HG02588 (cell line): Measurements from ENCODE around the gene RFTN1.

Experiments
- ATAC-seq: cut with Tn5 transposase; IDR thresholded peaks from one replicate; pipeline ENCODE4 v1.9.1; 2021; ENCODE audit warnings: mild to moderate bottlenecking, moderate library complexity; ENCODE audit not compliant: unreplicated experiment

RFTN1 gene

DNA sequence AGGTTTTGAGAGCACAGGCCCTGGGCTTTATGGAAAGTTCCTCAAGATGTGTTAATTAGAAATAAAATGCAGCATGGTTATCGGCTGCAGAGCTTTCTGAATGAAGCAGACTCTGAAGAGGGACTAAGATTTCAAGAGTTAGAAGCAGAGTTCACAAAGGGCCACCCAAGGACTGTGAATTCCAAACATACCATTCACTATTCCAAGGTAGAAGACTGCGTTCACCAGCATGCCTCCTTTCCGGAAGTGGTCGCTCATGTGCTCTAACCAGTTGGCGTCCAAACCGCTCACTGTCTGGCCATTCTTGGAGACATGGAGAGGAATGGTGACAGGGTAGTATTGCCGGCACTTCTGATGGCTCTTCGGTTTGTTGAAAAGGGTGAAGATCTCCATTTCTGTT lies 143.6 kb downstream of the RFTN1 start:
- no peak for ATAC-seq

DNA sequence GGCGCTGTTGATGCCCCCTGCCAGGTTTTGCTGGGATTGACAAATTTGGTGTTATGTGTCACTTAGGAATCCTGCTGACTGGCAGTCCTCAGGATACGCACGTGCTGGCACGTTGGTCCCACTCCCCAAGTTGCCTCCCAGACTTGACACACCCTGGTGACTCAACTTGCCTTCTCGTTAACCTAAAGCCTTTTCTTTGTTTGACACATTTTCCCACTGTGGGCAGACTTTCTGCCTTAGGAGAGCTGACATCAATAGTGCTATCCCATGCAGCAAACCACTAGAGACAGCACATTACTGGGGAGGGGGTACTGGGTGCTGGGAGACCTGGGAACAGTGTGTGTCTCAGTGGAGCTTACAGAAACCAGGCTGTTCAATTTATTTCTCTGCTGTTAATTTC lies 144.2 kb downstream of the RFTN1 start:
- ATAC-seq, result no peak

DNA sequence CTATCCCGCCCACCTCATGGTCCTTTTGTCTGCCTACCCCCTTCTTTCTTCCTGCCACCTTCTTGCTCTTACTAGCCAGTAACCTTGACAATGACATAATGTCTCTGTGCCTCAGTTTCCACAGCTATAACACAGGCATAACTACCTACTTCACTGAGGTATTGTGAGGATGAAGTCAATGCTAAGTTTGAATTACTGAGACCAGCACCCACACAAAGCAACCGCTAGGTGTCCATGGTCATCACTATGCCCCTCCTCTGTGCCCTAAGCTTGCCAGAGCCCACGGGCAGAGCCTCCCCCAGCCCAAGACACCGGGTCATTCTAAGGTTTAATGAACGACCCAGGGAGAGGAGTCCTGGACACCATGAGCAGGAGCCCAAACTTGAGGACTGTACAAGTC lies 146.9 kb downstream of the RFTN1 start:
- no peak for ATAC-seq

DNA sequence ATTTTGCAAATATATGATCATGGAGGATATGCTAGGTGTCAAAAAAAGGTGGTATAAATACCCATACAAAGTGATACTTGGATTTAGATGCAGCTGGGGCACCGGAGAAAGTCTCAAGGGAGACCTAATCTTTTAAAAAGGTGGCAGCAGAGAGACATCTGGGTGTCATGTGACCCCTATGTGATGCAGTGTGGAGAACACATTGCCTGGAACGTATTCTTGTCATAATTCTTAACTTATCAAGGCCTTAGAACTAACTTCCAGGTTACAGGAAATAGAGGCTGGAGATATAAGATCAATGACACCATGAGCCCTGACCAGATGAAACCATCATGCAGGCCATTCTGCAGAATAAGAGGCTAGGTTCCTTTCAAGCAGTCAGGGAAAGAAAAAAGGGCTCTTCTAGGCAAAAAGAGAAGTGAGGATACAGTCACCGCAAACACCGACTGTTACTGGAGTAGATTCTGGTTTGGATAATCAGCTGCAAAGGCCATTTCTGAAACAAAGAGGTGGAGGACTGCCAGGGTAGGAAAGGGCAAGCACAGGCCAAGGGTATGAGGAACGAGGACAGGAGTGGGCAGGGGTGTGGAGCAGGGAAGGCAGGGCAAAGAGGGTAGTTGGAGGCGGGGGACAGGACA lies 147.9 kb downstream of the RFTN1 start:
- no peak for ATAC-seq

DNA sequence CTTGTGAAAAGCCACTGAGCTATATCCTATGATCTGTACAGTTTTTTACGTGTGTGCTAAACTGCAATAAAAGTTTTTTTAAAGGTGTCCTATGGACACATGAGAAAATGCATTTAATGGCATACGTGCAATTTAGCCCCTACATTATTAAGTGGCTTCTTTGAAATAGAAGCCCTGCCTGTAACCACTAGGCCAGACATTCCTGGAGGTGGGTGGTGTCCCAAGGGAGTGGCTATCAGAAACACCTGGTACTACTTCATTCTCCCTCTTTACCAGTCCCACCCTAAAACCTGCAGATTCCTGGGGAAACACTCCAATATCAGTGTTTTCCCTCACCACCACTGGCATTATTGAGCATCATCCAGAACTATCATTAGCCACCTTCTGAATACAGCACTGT lies 148.5 kb downstream of the RFTN1 start:
- no peak for ATAC-seq

DNA sequence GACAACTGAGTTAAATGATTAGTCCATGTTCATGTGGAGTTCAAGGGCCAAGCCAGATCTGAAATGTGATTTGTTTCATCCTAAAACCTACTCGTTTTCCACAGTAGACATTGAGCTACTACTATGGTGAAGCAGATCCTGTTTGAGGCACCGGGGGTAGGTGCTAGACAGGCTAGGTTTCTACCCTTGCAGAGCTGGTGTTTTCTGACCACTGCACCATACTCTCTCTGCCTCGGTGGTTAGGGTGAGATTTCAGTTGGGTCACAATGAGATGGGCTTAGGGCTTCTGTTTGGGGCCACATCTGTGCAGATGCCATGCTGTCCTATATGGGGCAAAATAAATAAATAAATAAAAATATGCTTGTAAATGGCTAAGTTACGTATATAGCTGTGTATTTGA lies 149.2 kb downstream of the RFTN1 start:
- ATAC-seq, result no peak

DNA sequence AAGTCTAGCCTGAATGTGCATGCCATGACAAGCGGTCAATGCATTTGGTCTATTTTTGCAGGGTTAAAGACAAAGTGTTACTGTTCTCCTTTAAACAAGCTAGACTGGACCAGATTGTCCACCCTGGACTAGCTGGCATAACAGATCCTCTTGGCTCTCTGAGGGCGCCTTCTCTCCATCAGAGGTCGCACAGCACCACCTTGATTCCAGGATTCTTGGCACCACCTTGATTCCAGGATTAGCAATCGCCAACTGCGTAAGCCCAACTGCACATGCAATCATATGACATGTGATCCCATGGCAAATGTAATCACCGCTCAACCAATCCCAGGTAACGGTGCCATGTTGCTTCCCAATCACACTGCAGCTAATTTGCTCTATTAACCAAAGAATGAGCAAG lies 149.9 kb downstream of the RFTN1 start:
- ATAC-seq, result no peak

DNA sequence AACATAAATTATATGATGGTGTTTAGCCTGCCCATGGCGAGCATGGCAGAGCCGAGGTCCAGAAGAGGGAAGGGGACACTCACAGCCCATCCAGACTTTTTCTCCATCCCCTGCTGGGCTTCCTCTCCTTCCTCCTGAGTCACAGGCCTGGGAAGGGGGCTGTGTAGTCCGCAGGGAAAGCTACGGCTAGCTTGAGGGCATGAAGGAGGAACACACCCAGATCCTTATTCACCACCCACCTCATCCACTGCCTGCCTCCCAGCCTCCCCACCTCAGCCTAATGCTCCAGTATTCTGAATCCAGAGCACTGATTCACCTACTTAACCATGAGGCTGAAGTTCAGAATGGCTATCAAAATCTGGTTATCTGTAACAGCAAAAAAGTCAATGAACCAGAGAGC lies 150.7 kb downstream of the RFTN1 start:
- ATAC-seq, result no peak

DNA sequence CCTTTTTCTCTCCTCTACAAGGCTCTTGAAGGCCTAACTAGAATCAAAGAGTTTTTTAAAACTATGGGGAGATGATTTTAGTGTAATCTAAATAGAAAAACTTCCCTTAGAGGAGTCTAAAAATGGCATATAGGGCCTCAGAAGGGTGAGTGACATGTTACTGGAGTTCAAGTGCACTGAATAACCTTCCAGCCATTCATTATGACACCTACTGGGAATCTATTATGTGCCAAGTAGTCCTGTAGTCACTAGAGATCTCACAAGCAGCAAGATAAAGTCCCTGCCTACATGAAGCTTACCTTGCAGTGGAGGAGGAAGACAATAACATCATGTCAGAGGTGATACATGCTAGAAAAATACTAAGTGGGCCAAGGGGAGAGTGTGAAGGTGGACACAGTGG lies 152.4 kb downstream of the RFTN1 start:
- ATAC-seq, result no peak

DNA sequence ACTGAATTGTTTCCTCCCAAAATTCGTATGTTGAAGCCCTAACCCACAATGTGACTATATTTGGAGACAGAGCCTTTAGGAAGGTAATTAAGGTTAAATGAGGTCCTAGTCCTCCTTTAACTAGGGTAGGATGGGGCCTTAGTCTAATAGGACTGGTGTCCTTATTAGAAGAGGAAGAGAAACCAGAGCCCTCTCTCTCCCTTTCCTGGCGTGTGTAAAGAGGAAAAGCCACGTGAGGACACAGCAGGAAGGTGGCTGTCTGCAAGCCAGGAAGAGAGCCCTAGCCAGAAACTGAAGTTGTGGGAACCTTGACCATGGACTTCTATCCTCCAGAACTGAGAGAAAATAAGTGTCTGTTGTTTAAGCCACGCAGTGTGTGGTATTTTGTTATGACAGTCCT lies 154.2 kb downstream of the RFTN1 start:
- ATAC-seq, result no peak

DNA sequence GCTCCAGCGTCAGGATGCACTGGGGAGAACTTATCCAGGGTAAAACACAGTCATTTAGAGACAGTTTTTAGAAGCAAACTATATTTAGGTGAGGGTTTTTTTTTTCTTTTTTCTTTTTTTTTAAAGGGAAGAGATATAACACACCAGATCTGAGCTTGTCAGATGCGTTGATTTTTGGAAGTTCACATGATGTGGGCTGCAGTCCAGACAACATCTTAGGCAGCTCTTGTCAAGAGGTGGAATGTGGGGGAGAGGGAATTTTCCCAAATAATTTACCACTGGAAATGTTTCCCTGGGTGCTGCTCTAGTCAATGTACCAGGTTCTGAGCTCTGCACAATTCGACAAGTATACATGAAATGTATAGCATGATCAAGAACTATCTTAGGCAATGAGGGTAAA lies 155.2 kb downstream of the RFTN1 start:
- ATAC-seq, result no peak

DNA sequence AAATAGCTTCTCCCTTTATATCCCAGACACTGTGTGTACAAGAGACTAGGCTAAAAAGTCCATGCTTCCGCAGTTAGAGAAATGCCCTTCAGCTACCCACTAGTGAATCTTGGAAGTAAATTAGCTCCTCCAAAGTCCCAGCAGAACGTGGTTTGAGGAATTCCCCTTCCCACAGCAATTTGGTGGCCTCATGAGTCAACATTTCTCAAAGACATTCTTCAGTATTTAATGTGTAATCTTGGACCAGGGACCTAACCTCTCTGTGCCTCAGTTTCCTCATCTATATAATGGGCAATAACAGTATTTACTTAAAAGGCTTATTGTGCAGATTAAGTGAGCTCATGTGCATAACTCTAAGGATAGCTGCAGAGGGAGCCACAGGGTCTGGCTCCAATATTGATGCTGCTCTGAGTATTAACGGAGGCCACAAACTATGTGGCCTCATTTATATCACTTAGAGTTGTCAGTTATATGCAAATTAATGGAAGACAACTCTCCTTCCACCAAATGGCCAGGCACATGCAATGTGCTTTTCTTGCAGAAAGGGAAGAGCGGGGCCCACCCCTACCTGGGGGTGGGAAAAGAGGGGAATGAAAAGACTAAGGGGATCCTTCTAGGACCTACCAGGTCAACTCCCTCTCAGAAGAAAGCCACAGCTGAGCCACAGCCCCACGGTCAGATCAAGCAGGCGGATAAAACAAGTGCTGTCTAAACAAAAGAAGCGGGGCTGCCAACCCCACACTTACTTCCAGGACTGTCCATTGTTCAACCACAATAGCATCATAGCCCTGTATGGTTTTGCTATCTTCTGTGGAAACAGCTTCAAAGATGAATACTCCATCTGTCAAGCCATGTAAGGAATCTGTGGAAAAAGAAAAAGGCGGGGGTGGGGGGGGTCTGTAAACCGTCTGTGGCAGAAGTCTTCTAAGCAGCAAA lies 156.0 kb downstream of the RFTN1 start:
- ATAC-seq, result no peak

DNA sequence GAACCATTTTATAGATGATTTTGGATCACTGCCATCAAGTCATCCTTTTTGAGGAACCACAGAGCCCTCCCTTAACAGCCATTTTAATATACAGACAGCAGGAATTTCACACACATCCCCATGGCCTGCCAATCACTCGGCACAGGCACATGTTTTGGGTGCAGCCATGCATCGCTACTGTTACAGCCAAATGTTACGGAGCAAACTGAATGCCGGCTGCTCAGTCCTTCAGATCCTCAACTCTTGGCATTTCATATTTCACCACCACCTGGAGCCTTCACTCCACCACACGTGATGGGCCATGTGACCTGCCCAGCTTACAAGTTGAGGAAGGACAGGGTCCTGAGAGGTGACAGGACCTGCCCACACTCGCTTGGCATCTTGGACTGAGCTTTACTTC lies 157.7 kb downstream of the RFTN1 start:
- ATAC-seq, result no peak

DNA sequence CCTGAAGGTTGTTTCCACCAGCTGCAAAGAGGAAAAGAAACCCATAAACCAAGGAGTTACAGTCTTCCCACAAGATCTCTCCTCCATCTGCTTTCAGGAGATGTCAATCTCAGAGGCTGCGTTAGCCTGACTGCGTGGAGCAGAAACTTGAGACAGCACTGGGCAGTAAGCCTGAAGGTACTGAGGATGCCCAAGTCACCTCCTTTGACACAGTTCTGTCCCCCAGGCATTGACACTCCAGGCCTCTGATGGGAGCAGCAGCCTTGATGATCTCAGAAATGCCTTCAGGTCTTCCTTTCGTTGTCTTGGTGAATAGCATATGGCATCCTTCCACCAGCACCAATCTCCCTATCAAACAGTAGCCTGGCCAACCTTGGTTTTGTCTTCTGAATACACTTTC lies 159.2 kb downstream of the RFTN1 start:
- no peak for ATAC-seq

DNA sequence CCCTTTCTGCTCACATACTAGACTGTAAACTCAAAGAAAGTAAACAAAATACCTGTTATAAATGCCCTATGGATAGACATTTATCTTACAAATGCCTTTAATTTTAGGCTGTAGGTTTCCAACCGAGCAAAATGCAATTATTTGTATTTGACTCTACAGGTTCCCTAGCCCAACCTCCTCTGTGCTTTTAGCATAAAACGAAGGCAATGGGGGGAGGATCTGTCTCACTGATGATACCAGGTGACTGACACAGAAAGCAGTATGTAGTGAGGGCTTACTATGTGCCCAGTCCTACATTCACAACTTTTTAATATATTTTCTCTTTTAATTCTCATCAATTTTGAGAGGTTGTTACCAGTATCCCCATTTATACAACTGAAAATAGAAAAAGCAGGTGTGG lies 161.1 kb downstream of the RFTN1 start:
- ATAC-seq, result no peak

DNA sequence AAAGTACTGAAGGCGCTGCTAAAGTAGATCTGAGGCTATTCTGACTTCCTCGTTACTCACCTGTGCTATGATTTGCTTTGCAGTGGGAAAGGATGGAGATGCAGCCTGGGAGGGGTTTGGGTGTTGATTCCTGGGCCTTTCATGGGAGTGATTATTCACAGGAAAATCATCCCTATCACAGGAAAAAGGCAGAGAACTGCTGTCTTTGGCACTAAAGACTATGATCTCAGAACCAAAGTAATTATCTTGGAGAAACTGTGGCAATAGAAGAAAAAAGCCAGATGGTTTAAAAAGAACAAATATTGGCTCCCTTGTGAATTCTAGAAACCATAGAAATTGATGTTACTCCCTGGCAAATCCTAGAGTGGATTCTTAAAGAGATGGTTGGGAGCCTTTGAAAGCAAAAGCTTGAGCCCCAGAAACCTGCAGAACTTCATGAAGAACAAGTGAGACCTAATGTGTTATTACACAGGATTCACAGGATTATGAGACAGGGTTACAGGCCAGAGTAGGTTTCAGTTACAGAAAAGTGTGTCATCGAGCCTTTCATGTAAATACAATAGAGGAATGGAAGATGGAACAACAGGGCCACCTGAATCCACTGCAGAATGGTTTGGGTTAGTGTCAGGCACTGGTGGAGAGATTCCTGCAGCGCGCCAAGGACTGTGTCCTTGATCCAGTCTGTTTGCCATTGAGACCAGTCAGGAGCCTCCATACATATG lies 162.7 kb downstream of the RFTN1 start:
- no peak for ATAC-seq

DNA sequence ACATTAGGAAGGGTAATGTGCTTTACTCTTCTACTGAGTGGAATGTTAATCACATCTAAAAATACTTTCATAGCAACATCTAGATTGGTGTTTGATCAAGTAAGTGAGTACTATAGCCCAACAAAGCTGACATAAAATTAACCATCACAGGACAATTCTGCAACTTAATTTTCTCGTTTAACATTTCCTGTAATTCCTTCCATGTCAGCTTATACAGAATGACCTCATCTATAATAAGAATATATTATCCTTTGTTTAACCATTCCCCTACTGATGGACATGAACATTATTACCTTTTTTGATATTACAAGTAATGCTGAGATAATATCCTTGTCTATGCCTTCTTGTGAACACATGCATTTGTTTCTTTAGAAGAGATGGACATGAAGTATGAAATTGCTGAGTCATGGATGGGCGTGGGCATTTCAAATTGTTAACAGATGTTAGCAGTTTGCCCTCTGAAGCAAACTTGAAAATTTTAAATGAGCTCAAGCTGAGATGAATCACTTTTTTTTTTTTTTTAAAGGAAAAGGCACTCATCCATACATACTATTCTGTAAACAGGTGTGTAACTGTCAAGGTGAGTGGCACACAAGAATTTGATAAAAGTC lies 163.4 kb downstream of the RFTN1 start:
- no peak for ATAC-seq

DNA sequence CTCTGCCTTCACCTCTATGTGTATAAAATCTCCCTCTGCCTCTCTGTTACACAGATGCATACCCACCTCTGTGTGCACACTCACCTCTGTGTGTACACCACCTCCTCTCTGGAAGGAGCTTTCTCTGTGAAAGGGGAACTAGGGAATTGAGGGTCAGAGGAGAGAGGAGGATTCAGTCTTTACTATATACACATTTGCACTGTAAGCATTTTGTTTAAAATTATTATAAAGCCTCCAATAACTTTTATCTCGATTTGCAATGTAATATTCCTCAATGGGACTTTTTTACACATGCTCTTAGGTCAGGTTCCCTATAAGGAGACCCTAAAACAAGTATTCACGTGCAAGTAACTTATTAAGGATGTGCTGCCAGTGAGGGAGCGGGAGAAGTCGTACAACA lies 166.0 kb downstream of the RFTN1 start:
- ATAC-seq, result no peak

DNA sequence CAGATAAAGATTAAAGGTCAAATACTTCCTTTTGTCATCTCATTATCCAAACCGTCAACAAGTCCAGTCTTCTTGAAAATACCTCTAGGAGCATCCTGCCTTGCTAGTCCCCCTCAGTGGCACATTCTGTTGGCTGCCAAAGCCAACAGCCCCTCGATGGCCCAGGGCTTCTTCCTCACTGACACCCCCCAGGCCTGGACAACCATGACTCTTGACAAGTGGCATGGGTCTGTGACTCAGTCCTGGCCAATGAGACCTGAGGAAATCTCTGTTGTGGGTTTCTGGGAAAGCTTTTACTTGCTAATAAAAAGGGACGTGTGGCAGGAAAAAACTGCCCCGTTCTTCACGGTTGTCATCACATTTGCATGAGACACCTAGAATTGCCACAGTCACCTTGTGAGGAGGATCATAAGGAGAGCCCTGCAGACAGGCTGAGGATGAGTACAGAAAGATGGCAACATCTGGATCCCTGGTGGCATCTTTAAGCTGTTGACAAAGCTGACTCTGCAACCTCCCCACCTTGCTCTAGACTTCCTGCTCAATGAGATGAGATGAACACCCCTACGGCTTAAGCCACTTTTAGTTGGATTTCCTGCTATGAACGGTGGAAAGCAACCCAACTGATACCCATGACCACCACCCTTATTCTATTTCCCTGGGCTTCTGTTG lies 167.0 kb downstream of the RFTN1 start:
- ATAC-seq, result no peak

DNA sequence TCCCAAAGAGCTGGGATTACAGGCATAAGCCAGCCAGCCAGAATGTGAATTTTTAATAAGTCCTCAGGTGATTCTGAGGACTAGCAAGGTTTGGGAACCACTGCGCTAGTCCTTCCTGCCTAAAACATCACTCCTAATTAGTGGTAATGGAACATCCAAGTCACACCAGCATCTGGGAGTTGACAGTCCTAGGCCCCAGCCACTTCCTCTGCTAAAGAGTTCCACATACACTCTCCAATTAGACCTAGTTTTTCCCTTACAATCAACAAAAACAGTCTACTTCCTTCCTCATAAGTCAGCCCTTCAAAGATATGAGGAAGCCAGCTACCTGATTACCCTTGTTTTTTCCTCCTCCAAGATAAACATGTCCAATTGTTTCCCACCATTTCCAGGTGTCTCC lies 170.4 kb downstream of the RFTN1 start:
- no peak for ATAC-seq

DNA sequence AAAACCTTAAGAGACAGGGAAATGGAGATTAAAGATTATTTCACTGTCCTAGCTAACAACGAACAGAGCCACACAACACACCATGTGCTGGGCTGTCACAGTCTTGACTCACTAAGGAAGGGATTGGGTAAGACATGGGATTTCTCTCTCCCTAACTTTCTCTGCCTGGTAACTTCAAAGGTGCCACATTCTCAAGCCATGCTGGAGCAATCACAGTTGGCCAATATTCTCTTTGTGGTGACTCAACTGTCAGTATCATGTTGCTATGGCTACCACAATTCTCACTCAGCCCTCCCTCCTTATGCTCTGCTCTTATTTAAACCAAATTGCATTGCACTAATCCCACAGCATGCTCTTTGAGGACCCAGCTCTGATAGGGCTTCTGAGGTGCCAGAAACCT lies 174.5 kb downstream of the RFTN1 start:
- ATAC-seq, result no peak
